GM06990 (cell line): ENCODE measurements around the gene TCP11L1.

Experiments
- DNase-seq: peaks from one replicate; pipeline ENCODE4 v3.0.0-alpha.2; 2011; ENCODE audit not compliant: insufficient read length; ENCODE audit errors: extremely low read depth
- H3K27me3 ChIP-seq: replicated peaks from 2 replicates; pipeline ENCODE4 v1.6.0; 2011; ENCODE audit warnings: low read length; ENCODE audit not compliant: control insufficient read depth, insufficient read depth
- H3K36me3 ChIP-seq: 2 replicates; pipeline ENCODE4 v1.5.1; 2011; ENCODE audit warnings: low read length; ENCODE audit not compliant: control insufficient read depth, insufficient read depth
- H3K4me3 ChIP-seq: replicated peaks from 2 replicates; pipeline ENCODE4 v1.5.1; 2011; ENCODE audit warnings: low read depth, mild to moderate bottlenecking, control low read depth, low read length
- CTCF ChIP-seq: IDR thresholded peaks from 2 replicates; pipeline ENCODE4 v1.5.1; 2011; ENCODE audit warnings: low read length, control low read depth, mild to moderate bottlenecking, inconsistent platforms; ENCODE audit not compliant: insufficient read depth, poor library complexity, severe bottlenecking

Gene TCP11L1

DNA sequence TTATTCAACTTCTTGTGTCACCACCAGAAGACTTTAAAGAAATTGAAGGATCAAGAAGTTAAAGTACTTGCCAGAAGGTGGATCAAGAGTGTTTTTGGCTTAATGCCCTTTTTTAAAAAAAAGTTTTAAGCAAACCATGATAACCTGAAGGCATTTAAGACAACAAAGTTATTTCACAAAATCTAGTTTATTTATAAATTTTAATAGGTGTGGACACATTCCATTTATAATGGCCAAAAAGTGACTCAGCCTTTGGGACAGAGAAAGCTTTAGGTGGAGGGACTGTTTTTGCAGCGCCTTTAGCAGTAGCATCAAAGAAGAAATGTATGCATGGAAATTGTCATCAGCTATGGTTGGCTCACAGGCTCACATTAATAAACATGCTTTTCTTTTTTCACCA, 17.9 kb downstream of the TCP11L1 start:
- Histone ChIP-seq H3K36me3 (peaks cover 3% of the 10 kb centered on the region), H3K27me3 (no peaks in the 10 kb centered on the region), H3K4me3 (no peak overlapping the region)
- no peak for TF ChIP-seq CTCF
- DNase-seq: no peak

- DNase-seq: no peak
- no peak for TF ChIP-seq CTCF
- Histone ChIP-seq H3K36me3 (peaks cover 4% of the 10 kb centered on the region), H3K4me3 (no peak overlapping the region), H3K27me3 (no peaks in the 10 kb centered on the region)
These were observed 20.1 kb downstream of the TCP11L1 start for GRCh38 chr11:33059331-33060007.

GRCh38 chr11:33060271-33060670, 20.9 kb downstream of the TCP11L1 start:
- DNase-seq: no peak
- TF ChIP-seq CTCF: no peak
- H3K27me3 ChIP-seq: no peaks in the 10 kb centered on the region
- H3K4me3 ChIP-seq: no peak overlapping the region
- H3K36me3 ChIP-seq: peaks cover 4% of the 10 kb centered on the region

GRCh38 chr11:33062137-33062536, 22.8 kb downstream of the TCP11L1 start:
- Histone ChIP-seq H3K4me3 (no peak overlapping the region), H3K27me3 (no peaks in the 10 kb centered on the region), H3K36me3 (peaks cover 12% of the 10 kb centered on the region)
- no peak for TF ChIP-seq CTCF
- no peak for DNase-seq

GRCh38 chr11:33063326-33063881, 24.0 kb downstream of the TCP11L1 start:
- no peaks in the 10 kb centered on the region for H3K27me3 ChIP-seq

More at GRCh38 chr11:33063326-33063881, 24.0 kb downstream of the TCP11L1 start:
- peak; percentile 26 for DNase-seq
- Histone ChIP-seq H3K36me3 (peaks cover 12% of the 10 kb centered on the region), H3K4me3 (no peak overlapping the region)
- TF ChIP-seq CTCF: no peak
